HT1080 (cell line): ENCODE data around the gene HLA-E. TPM values are rescaled to one million over a fixed set of nuclear protein-coding genes. Genes with fewer than 3 reads are reported as not detected.
A peak's percentile ranks its signal among the peaks of the same experiment; 100 is the strongest.
"Not testable (repeated sequence)": the region's sequence is repeated elsewhere in the genome, so short reads cannot be mapped to it uniquely, and the experiment has no call there.

ENCODE experiments used
- DNase-seq: peaks from one replicate; pipeline ENCODE4 v3.0.0-alpha.2; 2015; ENCODE audit warnings: low read depth
- polyA plus RNA-seq, 2 experiments: library from polyadenylated mRNA; depleted of rRNA; stranded (reverse); fragments of >200 nt; gene quantifications; 2 replicates each; pipeline ENCODE4 v1.2.3, GENCODE V29; 2015
- total RNA-seq: library from RNA; depleted of rRNA; stranded (reverse); fragments of >200 nt; shearing (Covaris generic); gene quantifications from 2 replicates; pipeline ENCODE4 v1.2.3, GENCODE V29; 2014; rRNA removed

Gene HLA-E
- total RNA-seq: 51.5 and 51.9 TPM in 2 replicates
- polyA plus RNA-seq (2015; cell fraction: cytosol; rRNA removed): 47.0 and 48.4 TPM in 2 replicates
- polyA plus RNA-seq (2015; cell fraction: nucleus; rRNA removed): 68.8 and 79.0 TPM in 2 replicates

- DNase-seq: peak; percentile 96
These were observed at the start of gene HLA-E for GRCh38 chr6:30489081-30490025. TSS of gene HLA-E (plus strand) at chr6:30489509. CDS start at chr6:30489532, 23 bp downstream.

- DNase-seq: peak; percentile 23
These were observed 48.1 kb upstream of the HLA-E start for GRCh38 chr6:30441171-30441570.

GRCh38 chr6:30443657-30444450 lies 45.5 kb upstream of the HLA-E start:
- peak; percentile 50 for DNase-seq

- DNase-seq: no peak
These were observed 44.9 kb upstream of the HLA-E start for GRCh38 chr6:30444451-30444742.

GRCh38 chr6:30446259-30446658 lies 43.0 kb upstream of the HLA-E start:
- no peak for DNase-seq

GRCh38 chr6:30447237-30447636 lies 42.1 kb upstream of the HLA-E start:
- DNase-seq: peak; percentile 47

- DNase-seq: no peak
These were observed 38.8 kb upstream of the HLA-E start for GRCh38 chr6:30450548-30450908.

- peak; percentile 36 for DNase-seq
These were observed 38.1 kb upstream of the HLA-E start for GRCh38 chr6:30450909-30451841.

- no peak for DNase-seq
These were observed 36.4 kb upstream of the HLA-E start for GRCh38 chr6:30452736-30453507.

GRCh38 chr6:30453508-30454116 lies 35.7 kb upstream of the HLA-E start:
- peak; percentile 71 for DNase-seq

GRCh38 chr6:30459145-30459544 lies 30.2 kb upstream of the HLA-E start:
- DNase-seq: no peak

- DNase-seq: no peak
These were observed 28.3 kb upstream of the HLA-E start for GRCh38 chr6:30461055-30461454.

GRCh38 chr6:30462482-30462881 lies 26.8 kb upstream of the HLA-E start:
- no peak for DNase-seq

- DNase-seq: no peak
These were observed 26.1 kb upstream of the HLA-E start for GRCh38 chr6:30463242-30463641.

- peak; percentile 40 for DNase-seq
These were observed 25.4 kb upstream of the HLA-E start for GRCh38 chr6:30463651-30464618.

GRCh38 chr6:30465595-30466306 lies 23.6 kb upstream of the HLA-E start:
- DNase-seq: no peak

GRCh38 chr6:30470968-30471367 lies 18.3 kb upstream of the HLA-E start:
- no peak for DNase-seq

- not testable (repeated sequence) for DNase-seq
These were observed 14.2 kb upstream of the HLA-E start for GRCh38 chr6:30475116-30475515.
